Ishikawa (cell line): ENCODE data around the gene TMUB1.

Source experiments
- CEBPB ChIP-seq: IDR thresholded peaks from 2 replicates; pipeline ENCODE4 v1.6.1; 2012
- CREB1 ChIP-seq: IDR thresholded peaks from 2 replicates; pipeline ENCODE4 v1.6.1; 2012; ENCODE audit warnings: low read depth
- EGR1 ChIP-seq: IDR thresholded peaks from 2 replicates; pipeline ENCODE4 v1.6.1; 2012
- EP300 ChIP-seq: IDR thresholded peaks from 2 replicates; pipeline ENCODE4 v1.6.1; 2012; ENCODE audit warnings: borderline replicate concordance
- FOXM1 ChIP-seq: IDR thresholded peaks from 2 replicates; pipeline ENCODE4 v1.6.1; 2012; ENCODE audit warnings: low read depth, borderline replicate concordance
- MAX ChIP-seq: IDR thresholded peaks from 2 replicates; pipeline ENCODE4 v1.6.1; 2012
- NFIC ChIP-seq: IDR thresholded peaks from 2 replicates; pipeline ENCODE4 v1.6.1; 2012
- RAD21 ChIP-seq: IDR thresholded peaks from 2 replicates; pipeline ENCODE4 v1.6.1; 2012; ENCODE audit warnings: low read depth
- TAF1 ChIP-seq: IDR thresholded peaks from 2 replicates; pipeline ENCODE4 v1.6.1; 2012; ENCODE audit warnings: low read depth, mild to moderate bottlenecking
- TCF12 ChIP-seq: IDR thresholded peaks from 2 replicates; pipeline ENCODE4 v1.6.1; 2012; ENCODE audit warnings: low read depth
- TEAD4 ChIP-seq: IDR thresholded peaks from 2 replicates; pipeline ENCODE4 v1.6.1; 2012
- USF1 ChIP-seq: IDR thresholded peaks from 2 replicates; pipeline ENCODE4 v1.6.1; 2012
- YY1 ChIP-seq: IDR thresholded peaks from 2 replicates; pipeline ENCODE4 v1.6.1; 2012; ENCODE audit warnings: low read depth
- ZBTB7A ChIP-seq: IDR thresholded peaks from 2 replicates; pipeline ENCODE4 v1.6.1; 2012; ENCODE audit warnings: low read depth
- TF ChIP-seq, protein P1 (sequence below): IDR thresholded peaks from 2 replicates; pipeline ENCODE4 v1.6.1; 2012; ENCODE audit warnings: low read depth, mild to moderate bottlenecking

TMUB1 gene

DNA sequence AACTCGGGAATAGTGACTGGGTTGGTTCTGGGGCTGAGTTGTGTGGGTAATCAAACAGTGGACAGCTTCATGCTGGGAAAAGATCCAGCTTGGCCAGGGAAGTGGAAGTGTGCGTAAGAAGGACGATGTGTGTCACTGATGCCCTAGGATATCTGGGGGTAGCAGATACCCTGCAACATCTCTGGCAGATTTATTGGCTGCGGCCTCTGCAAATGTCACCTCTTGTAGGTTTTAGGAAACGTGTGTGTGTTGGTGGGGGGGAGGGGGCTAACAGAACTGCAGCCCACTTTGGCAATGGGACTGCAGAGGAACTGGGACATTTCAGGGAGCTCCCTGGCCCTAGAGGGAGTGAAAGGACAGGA is 2.0 kb upstream of the TMUB1 start:
- TF ChIP-seq USF1: no peak

GRCh38 chr7:151083824-151084160 is 499 bp upstream of the TMUB1 start:
- TF ChIP-seq ZBTB7A: no peak
- TF ChIP-seq NFIC: no peak
- no peak for TF ChIP-seq EGR1
- no peak for TF ChIP-seq TEAD4
- TF ChIP-seq TCF12: no peak
- no peak for TF ChIP-seq RAD21
- TF ChIP-seq FOXM1: no peak
- TF ChIP-seq MAX: no peak
- TF ChIP-seq, protein P1, sequence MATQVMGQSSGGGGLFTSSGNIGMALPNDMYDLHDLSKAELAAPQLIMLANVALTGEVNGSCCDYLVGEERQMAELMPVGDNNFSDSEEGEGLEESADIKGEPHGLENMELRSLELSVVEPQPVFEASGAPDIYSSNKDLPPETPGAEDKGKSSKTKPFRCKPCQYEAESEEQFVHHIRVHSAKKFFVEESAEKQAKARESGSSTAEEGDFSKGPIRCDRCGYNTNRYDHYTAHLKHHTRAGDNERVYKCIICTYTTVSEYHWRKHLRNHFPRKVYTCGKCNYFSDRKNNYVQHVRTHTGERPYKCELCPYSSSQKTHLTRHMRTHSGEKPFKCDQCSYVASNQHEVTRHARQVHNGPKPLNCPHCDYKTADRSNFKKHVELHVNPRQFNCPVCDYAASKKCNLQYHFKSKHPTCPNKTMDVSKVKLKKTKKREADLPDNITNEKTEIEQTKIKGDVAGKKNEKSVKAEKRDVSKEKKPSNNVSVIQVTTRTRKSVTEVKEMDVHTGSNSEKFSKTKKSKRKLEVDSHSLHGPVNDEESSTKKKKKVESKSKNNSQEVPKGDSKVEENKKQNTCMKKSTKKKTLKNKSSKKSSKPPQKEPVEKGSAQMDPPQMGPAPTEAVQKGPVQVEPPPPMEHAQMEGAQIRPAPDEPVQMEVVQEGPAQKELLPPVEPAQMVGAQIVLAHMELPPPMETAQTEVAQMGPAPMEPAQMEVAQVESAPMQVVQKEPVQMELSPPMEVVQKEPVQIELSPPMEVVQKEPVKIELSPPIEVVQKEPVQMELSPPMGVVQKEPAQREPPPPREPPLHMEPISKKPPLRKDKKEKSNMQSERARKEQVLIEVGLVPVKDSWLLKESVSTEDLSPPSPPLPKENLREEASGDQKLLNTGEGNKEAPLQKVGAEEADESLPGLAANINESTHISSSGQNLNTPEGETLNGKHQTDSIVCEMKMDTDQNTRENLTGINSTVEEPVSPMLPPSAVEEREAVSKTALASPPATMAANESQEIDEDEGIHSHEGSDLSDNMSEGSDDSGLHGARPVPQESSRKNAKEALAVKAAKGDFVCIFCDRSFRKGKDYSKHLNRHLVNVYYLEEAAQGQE: no peak
- TF ChIP-seq CREB1: no peak
- no peak for TF ChIP-seq USF1
- TF ChIP-seq CEBPB: no peak
- TF ChIP-seq EP300: no peak
- no peak for TF ChIP-seq YY1
- no peak for TF ChIP-seq TAF1

DNA sequence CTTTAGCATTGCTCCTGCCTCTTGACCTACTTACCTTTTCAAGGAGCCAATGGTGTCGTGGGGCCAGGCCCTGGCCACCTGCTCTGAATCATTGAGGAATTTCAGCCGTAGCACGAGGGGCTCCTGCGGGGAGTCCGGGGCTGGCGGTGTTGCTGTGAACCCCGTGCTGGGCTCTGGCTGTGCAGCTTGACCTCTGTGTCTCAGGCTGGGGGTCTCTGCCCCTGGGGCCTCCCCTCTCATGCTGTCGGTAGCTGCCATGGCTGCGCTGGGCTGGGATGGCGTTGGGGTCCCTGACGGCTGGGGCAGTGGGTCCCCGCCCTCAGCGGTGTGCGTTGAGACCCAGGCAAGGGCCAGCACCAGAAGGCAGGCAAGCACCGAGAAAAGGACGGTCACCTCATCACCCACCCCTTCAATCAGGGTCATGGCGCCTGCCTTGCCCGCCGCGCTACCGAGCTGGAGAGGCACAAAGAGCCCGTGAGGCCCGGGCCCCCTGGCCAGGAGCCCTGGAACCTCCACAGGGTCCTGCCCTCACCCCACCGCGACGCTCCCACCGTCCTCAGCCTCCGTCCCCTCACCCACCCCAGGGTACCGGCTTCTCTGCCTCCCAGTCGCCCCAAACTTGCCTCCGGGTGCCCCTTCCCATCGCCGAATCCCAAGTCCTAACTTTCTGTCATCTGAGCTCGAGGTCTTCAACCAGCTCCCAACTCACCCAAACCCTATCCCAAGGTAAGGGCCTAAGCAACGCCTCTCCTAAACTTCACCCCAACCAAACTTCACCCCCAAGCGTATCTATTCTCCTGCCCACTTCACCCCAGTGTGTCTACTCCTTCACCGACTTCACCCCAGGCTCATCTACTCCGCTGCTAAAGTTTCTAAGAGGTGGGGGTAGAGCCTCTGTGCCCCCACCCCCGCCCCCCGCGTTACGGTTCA is 887 bp downstream of the TMUB1 start:
- TF ChIP-seq, protein P1: no peak
- TF ChIP-seq EGR1 (no peak), TEAD4 (no peak)

DNA sequence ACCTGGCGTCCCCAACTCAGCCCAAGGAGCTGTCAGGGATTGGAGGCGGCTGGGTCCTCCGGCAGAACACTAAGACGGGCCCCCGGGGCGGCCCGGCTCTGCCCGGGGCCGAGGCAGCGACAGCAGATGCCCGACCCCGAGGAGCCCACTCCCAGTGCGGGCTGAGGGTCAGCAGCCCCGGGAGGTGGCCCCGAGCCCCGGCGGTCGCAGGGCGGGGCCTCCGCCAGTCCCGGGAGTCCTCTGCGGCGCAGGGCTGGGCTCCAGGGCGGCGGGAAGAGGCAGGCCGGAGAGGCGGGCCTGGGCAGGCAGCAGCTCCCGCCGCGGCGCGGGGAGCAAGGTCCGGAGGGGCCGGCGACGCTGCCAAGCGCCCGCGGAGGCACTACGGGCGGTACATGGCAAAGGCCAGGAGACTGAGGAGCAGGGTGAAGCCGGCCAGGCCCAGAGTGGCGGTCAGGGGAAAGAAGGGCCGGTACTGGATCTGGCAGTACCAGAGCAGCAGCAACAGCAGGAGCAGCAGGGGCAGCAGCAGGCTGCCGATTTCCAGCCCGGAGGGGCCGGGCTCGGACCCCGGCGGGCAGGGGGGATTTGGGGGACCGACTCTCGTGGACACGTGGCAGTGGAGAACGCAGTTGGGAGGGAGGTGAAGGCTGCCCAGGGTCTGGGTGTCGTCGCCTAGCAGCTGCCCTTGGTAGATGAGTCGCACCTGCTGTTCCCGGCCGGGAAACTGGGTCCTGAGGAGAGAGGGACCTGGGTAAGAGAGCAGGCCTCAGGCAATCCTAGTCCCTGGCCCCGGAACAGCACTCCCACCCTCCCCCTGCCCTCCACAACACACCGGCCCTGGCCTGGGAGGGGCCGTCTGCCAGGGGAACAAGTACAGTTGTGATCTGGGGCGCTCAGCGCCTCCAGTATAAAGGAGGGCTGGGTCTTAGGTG is 1.9 kb downstream of the TMUB1 start:
- TF ChIP-seq TCF12 (no peak), ZBTB7A (peak; percentile 69)

- no peak; the same call in 1 of the 2 replicates for TF ChIP-seq ZBTB7A
- no peak for TF ChIP-seq TEAD4
- peak; percentile 99 for TF ChIP-seq TAF1
- TF ChIP-seq TCF12: peak; percentile 77; the same call in 1 of the 2 replicates
- peak; percentile 96 for TF ChIP-seq YY1
- TF ChIP-seq NFIC: no peak
- TF ChIP-seq EGR1: 0 out of 2 replicates have a peak, but pooled peaks have one; percentile 6
- TF ChIP-seq EP300: peak; percentile 25; the same call in 1 of the 2 replicates
- TF ChIP-seq FOXM1: 0 out of 2 replicates have a peak, but pooled peaks have one; percentile 11
- 0 out of 2 replicates have a peak, but pooled peaks have one; percentile 17 for TF ChIP-seq CREB1
- TF ChIP-seq MAX: peak; percentile 20; the same call in 1 of the 2 replicates
- no peak for TF ChIP-seq CEBPB
- TF ChIP-seq, protein P1: no peak
These were observed 2.6 kb downstream of the TMUB1 start, which contains the start of gene FASTK for GRCh38 chr7:151080522-151081169. Gene FASTK (minus strand): TSS chr7:151080809. CDS start chr7:151080766, 43 bp downstream.
